HPDE6-E6E7 (cell line): ENCODE results near the gene TFDP2.
"Not testable (repeated sequence)": the region's sequence is repeated elsewhere in the genome, so short reads cannot be mapped to it uniquely, and the experiment has no call there.

Experiments used
- DNase-seq: peaks from one replicate; pipeline ENCODE4 v3.0.0; 2011; ENCODE audit warnings: missing footprints; ENCODE audit errors: extremely low spot score

TFDP2 gene

GRCh38 chr3:142127941-142128658 is 21.2 kb downstream of the TFDP2 start:
- no peak for DNase-seq

- DNase-seq, result no peak
Observed at GRCh38 chr3:142124243-142124642, 25.1 kb downstream of the TFDP2 start.

GRCh38 chr3:142120707-142121106 is 28.6 kb downstream of the TFDP2 start:
- DNase-seq, result no peak

GRCh38 chr3:142118911-142119310 is 30.4 kb downstream of the TFDP2 start:
- no peak for DNase-seq

GRCh38 chr3:142117056-142117851 is 32.1 kb downstream of the TFDP2 start:
- DNase-seq, result peak; percentile 25

GRCh38 chr3:142115867-142116668 is 33.3 kb downstream of the TFDP2 start:
- no peak for DNase-seq

- DNase-seq, result no peak
Observed at GRCh38 chr3:142112601-142113000, 36.7 kb downstream of the TFDP2 start.

- no peak for DNase-seq
Observed at GRCh38 chr3:142106548-142106947, 42.8 kb downstream of the TFDP2 start.

GRCh38 chr3:142105991-142106390 is 43.4 kb downstream of the TFDP2 start:
- DNase-seq, result no peak

GRCh38 chr3:142104763-142105162 is 44.6 kb downstream of the TFDP2 start:
- DNase-seq, result no peak

- no peak for DNase-seq
Observed at GRCh38 chr3:142098964-142099363, 50.4 kb downstream of the TFDP2 start.

GRCh38 chr3:142097099-142097843 is 52.1 kb downstream of the TFDP2 start:
- no peak for DNase-seq

- DNase-seq, result no peak
Observed at GRCh38 chr3:142095841-142096240, 53.5 kb downstream of the TFDP2 start.

GRCh38 chr3:142088925-142089324 is 60.4 kb downstream of the TFDP2 start:
- DNase-seq, result not testable (repeated sequence)

- no peak for DNase-seq
Observed at GRCh38 chr3:142088522-142088921, 60.8 kb downstream of the TFDP2 start.

- peak; percentile 25 for DNase-seq
Observed at GRCh38 chr3:142087676-142088075, 61.7 kb downstream of the TFDP2 start.

GRCh38 chr3:142086581-142087090 is 62.7 kb downstream of the TFDP2 start:
- no peak for DNase-seq

GRCh38 chr3:142081178-142081577 is 68.2 kb downstream of the TFDP2 start:
- DNase-seq, result no peak

- no peak for DNase-seq
Observed at GRCh38 chr3:142077859-142078500, 71.4 kb downstream of the TFDP2 start.

GRCh38 chr3:142077155-142077858 is 72.0 kb downstream of the TFDP2 start:
- DNase-seq, result no peak
